Astrocyte (in vitro differentiated cells and primary cell): Measurements from ENCODE around the gene SLC35F5. TPM values are rescaled to one million over a fixed set of nuclear protein-coding genes. Genes with fewer than 3 reads are reported as not detected.

Experiments used
- DNase-seq: peaks from one replicate; pipeline ENCODE4 v3.0.0-alpha.2; 2010; ENCODE audit warnings: low read depth
- FAIRE-seq: peaks from 2 replicates; lab custom pipeline; 2011; peaks lifted over from hg19 to GRCh38; lab: Jason Lieb, UNC
- H2AFZ ChIP-seq: 2 replicates; pipeline ENCODE4 v1.6.0; 2012; ENCODE audit warnings: low read depth, low read length, inconsistent platforms
- H3K27ac ChIP-seq: 2 replicates; pipeline ENCODE4 v1.5.1; 2011; ENCODE audit warnings: low read depth, low read length, inconsistent platforms
- H3K27me3 ChIP-seq: 2 replicates; pipeline ENCODE4 v1.6.0; 2011; ENCODE audit warnings: low read length, inconsistent platforms; ENCODE audit not compliant: insufficient read depth
- H3K36me3 ChIP-seq: 2 replicates; pipeline ENCODE4 v1.5.1; 2011; ENCODE audit warnings: low read length, inconsistent platforms; ENCODE audit not compliant: insufficient read depth
- H3K4me1 ChIP-seq: 2 replicates; pipeline ENCODE4 v1.5.1; 2011; ENCODE audit warnings: low read length, inconsistent platforms; ENCODE audit not compliant: insufficient read depth
- H3K4me2 ChIP-seq: 2 replicates; pipeline ENCODE4 v1.6.0; 2012; ENCODE audit warnings: low read length, inconsistent platforms
- H3K4me3 ChIP-seq: 2 replicates; pipeline ENCODE4 v1.5.1; 2011; ENCODE audit warnings: low read depth, mild to moderate bottlenecking, low read length, inconsistent platforms; ENCODE audit not compliant: insufficient read depth
- H3K79me2 ChIP-seq: 2 replicates; pipeline ENCODE4 v1.6.0; 2012; ENCODE audit warnings: mild to moderate bottlenecking, low read length, inconsistent platforms; ENCODE audit not compliant: insufficient read depth
- H3K9ac ChIP-seq: 2 replicates; pipeline ENCODE4 v1.6.0; 2012; ENCODE audit warnings: mild to moderate bottlenecking, low read length, inconsistent platforms
- H3K9me3 ChIP-seq: 2 replicates; pipeline ENCODE4 v1.5.1; 2012; ENCODE audit warnings: low read depth, mild to moderate bottlenecking, low read length, inconsistent platforms; ENCODE audit not compliant: insufficient read depth
- H4K20me1 ChIP-seq: 2 replicates; pipeline ENCODE4 v1.6.0; 2012; ENCODE audit warnings: low read length, inconsistent platforms; ENCODE audit not compliant: insufficient read depth
- H3K27ac Mint-ChIP-seq: one replicate; pipeline ENCODE4 v1.8.0; 2021; ENCODE audit warnings: mild to moderate bottlenecking, mixed read lengths; ENCODE audit not compliant: unreplicated experiment
- H3K27me3 Mint-ChIP-seq: one replicate; pipeline ENCODE4 v1.8.0; 2021; ENCODE audit warnings: low read depth, mixed read lengths; ENCODE audit not compliant: unreplicated experiment
- H3K36me3 Mint-ChIP-seq: one replicate; pipeline ENCODE4 v1.8.0; 2021; ENCODE audit warnings: low read depth, mixed read lengths; ENCODE audit not compliant: unreplicated experiment
- H3K4me1 Mint-ChIP-seq: one replicate; pipeline ENCODE4 v1.8.0; 2021; ENCODE audit warnings: low read depth, mixed read lengths; ENCODE audit not compliant: unreplicated experiment
- H3K4me3 Mint-ChIP-seq: one replicate; pipeline ENCODE4 v1.8.0; 2021; ENCODE audit warnings: mild to moderate bottlenecking, moderate library complexity, mixed read lengths; ENCODE audit not compliant: unreplicated experiment
- H3K9me3 Mint-ChIP-seq: one replicate; pipeline ENCODE4 v1.8.0; 2021; ENCODE audit warnings: mild to moderate bottlenecking, mixed read lengths; ENCODE audit not compliant: unreplicated experiment
- EZH2 ChIP-seq: IDR thresholded peaks from 2 replicates; pipeline ENCODE4 v1.6.1; 2012; ENCODE audit warnings: mild to moderate bottlenecking, low read length, inconsistent platforms; ENCODE audit not compliant: insufficient read depth
- total RNA-seq: library from RNA; stranded (reverse); gene quantifications from 2 replicates; pipeline ENCODE4 v1.2.1, GENCODE V29; 2021
- TF ChIP-seq, protein P1 (sequence below): IDR thresholded peaks from 2 replicates; pipeline ENCODE4 v1.5.1; 2011; ENCODE audit warnings: low read depth, mild to moderate bottlenecking, inconsistent platforms, low read length, moderate library complexity; ENCODE audit not compliant: insufficient read depth

Gene SLC35F5
- total RNA-seq, 1 donor from 2014 or later = 103 TPM

DNA sequence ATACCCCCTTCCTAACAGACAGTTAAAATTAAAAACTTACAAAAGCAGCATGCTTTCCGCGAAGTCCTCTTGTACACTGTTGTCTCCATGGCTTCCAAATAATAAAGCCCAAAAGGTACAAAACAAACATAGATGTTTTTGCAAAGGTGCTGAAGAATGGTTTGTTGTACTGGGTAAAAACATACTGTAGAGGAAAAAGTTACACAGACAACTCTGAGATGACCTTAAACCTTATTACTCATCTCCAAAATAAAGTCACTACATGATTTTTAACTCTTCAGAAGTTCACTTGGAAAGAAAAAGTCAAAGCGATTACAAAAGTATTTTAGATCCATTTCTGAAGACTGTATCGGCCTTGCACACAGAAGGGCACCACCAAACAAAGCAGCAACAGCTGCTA lies 6.1 kb downstream of the SLC35F5 start:
- Histone ChIP-seq H3K79me2 (peaks cover 59% of the 10 kb centered on the region), H3K27ac (no peak overlapping the region), H3K27me3 (no peaks in the 10 kb centered on the region), H4K20me1 (peaks cover 35% of the 10 kb centered on the region), H2AFZ (no peak overlapping the region), H3K9me3 (no peaks in the 10 kb centered on the region), H3K36me3 (peaks cover 20% of the 10 kb centered on the region), H3K4me3 (no peak overlapping the region), H3K4me1 (peaks cover 4% of the 10 kb centered on the region), H3K4me2 (no peak overlapping the region), H3K9ac (no peak overlapping the region)
- Mint-ChIP-seq H3K4me1 (peaks cover 9% of the 10 kb centered on the region), H3K27me3 (no peaks in the 10 kb centered on the region), H3K9me3 (no peaks in the 10 kb centered on the region), H3K27ac (no peak overlapping the region), H3K4me3 (no peak overlapping the region), H3K36me3 (peaks cover 21% of the 10 kb centered on the region)
- FAIRE-seq (no peak), DNase-seq (no peak)
- TF ChIP-seq EZH2 = no peak
- TF ChIP-seq, protein P1, sequence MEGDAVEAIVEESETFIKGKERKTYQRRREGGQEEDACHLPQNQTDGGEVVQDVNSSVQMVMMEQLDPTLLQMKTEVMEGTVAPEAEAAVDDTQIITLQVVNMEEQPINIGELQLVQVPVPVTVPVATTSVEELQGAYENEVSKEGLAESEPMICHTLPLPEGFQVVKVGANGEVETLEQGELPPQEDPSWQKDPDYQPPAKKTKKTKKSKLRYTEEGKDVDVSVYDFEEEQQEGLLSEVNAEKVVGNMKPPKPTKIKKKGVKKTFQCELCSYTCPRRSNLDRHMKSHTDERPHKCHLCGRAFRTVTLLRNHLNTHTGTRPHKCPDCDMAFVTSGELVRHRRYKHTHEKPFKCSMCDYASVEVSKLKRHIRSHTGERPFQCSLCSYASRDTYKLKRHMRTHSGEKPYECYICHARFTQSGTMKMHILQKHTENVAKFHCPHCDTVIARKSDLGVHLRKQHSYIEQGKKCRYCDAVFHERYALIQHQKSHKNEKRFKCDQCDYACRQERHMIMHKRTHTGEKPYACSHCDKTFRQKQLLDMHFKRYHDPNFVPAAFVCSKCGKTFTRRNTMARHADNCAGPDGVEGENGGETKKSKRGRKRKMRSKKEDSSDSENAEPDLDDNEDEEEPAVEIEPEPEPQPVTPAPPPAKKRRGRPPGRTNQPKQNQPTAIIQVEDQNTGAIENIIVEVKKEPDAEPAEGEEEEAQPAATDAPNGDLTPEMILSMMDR = no peak

DNA sequence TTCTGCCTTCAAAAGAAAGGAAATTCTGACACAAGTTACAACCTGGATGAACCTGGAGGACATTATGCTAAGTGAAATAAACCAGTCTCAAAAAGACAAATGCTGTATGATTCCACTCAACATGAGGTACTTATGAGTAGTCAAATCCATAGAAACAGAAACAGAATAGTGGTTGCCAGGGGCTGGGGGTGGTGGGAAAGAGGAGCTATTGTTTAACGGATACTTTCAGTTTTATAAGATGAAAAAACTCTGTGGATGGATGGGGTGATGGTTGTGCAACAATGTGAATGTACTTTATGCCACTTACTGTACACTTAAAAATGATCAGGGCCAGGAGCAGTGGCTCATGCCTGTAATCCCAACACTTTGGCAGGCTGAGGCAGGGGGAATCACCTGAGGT lies 15.4 kb downstream of the SLC35F5 start:
- H3K4me3 ChIP-seq = no peak overlapping the region
- H3K9ac ChIP-seq = no peak overlapping the region
- TF ChIP-seq, protein P1 = no peak
- no peaks in the 10 kb centered on the region for H3K79me2 ChIP-seq
- H2AFZ ChIP-seq = no peak overlapping the region
- no peak for FAIRE-seq
- no peak for DNase-seq
- H3K36me3 ChIP-seq = peaks cover 61% of the 10 kb centered on the region
- H3K4me1 ChIP-seq = no peaks in the 10 kb centered on the region
- Mint-ChIP-seq H3K27ac (no peak overlapping the region), H3K4me3 (no peak overlapping the region), H3K36me3 (peaks cover 13% of the 10 kb centered on the region), H3K4me1 (no peaks in the 10 kb centered on the region), H3K9me3 (no peaks in the 10 kb centered on the region), H3K27me3 (no peaks in the 10 kb centered on the region)
- no peaks in the 10 kb centered on the region for H3K9me3 ChIP-seq
- peaks cover 10% of the 10 kb centered on the region for H4K20me1 ChIP-seq
- H3K4me2 ChIP-seq = no peak overlapping the region
- H3K27me3 ChIP-seq = no peaks in the 10 kb centered on the region
- no peak overlapping the region for H3K27ac ChIP-seq

DNA sequence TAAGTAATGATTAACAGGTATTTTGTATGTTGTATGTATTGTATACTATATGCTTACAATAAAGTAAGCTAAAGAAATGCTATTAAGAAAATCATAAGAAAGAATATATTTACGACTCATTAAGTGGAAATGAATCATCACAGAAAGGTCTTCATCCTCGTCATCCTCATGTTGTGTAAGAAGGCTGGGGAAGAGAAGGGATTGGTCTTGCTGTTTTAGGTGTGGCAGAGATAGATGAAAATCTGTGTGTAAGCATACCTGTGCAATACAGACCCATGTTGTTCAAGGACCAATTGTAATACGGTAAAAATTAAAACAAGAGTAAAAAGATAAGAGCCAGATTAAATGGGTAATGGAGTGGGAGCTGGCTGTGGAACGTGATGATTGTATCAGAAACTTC lies 16.6 kb downstream of the SLC35F5 start:
- H3K36me3 ChIP-seq = peaks cover 54% of the 10 kb centered on the region
- no peaks in the 10 kb centered on the region for H3K79me2 ChIP-seq
- no peak for FAIRE-seq
- no peaks in the 10 kb centered on the region for H3K27me3 Mint-ChIP-seq
- H3K36me3 Mint-ChIP-seq = peaks cover 9% of the 10 kb centered on the region
- peaks cover 9% of the 10 kb centered on the region for H4K20me1 ChIP-seq
- H3K27me3 ChIP-seq = no peaks in the 10 kb centered on the region
- no peaks in the 10 kb centered on the region for H3K4me1 ChIP-seq
- no peak overlapping the region for H3K4me2 ChIP-seq
- H3K9me3 ChIP-seq = no peaks in the 10 kb centered on the region
- H3K9ac ChIP-seq = no peak overlapping the region
- no peaks in the 10 kb centered on the region for H3K4me1 Mint-ChIP-seq
- no peak overlapping the region for H3K27ac ChIP-seq
- no peak for DNase-seq
- no peak overlapping the region for H2AFZ ChIP-seq
- TF ChIP-seq, protein P1 = no peak
- no peak for TF ChIP-seq EZH2
- no peak overlapping the region for H3K27ac Mint-ChIP-seq
- no peaks in the 10 kb centered on the region for H3K9me3 Mint-ChIP-seq
- no peak overlapping the region for H3K4me3 ChIP-seq
- H3K4me3 Mint-ChIP-seq = no peak overlapping the region
